D721Med (cell line): ENCODE data around the gene TCF3.

ENCODE experiments used
- DNase-seq: peaks from one replicate; pipeline ENCODE4 v3.0.0; 2011; ENCODE audit warnings: low spot score; ENCODE audit not compliant: insufficient read length
- FAIRE-seq: peaks from 2 replicates; lab custom pipeline; 2011; peaks lifted over from hg19 to GRCh38; lab: Jason Lieb, UNC
- TF ChIP-seq, protein P1 (sequence below): IDR thresholded peaks from 2 replicates; pipeline ENCODE4 v1.5.1; 2012; ENCODE audit warnings: mild to moderate bottlenecking, control low read depth; ENCODE audit not compliant: insufficient read depth; ENCODE audit errors: missing control alignments

The TCF3 gene

DNA sequence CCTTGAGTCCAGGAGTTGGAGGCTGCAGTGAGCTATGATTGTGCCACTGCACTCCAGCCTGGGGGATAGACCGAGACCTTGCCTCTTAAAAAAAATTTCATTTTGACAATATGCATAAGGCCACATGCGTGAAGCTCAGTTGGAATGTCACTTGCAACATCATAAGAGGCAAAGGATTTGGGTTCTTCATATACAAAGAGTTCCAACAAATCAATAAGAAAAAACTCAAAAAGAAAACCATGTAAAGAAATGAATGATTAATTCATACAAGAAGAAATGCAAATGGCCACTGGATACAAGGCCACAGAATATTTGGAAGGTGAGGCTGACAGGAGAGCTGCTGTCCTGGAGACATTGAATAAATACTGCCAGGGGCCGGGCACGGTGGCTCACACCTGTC is 9.6 kb upstream of the TCF3 start:
- FAIRE-seq (no peak), DNase-seq (no peak)
- TF ChIP-seq, protein P1, sequence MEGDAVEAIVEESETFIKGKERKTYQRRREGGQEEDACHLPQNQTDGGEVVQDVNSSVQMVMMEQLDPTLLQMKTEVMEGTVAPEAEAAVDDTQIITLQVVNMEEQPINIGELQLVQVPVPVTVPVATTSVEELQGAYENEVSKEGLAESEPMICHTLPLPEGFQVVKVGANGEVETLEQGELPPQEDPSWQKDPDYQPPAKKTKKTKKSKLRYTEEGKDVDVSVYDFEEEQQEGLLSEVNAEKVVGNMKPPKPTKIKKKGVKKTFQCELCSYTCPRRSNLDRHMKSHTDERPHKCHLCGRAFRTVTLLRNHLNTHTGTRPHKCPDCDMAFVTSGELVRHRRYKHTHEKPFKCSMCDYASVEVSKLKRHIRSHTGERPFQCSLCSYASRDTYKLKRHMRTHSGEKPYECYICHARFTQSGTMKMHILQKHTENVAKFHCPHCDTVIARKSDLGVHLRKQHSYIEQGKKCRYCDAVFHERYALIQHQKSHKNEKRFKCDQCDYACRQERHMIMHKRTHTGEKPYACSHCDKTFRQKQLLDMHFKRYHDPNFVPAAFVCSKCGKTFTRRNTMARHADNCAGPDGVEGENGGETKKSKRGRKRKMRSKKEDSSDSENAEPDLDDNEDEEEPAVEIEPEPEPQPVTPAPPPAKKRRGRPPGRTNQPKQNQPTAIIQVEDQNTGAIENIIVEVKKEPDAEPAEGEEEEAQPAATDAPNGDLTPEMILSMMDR: no peak

DNA sequence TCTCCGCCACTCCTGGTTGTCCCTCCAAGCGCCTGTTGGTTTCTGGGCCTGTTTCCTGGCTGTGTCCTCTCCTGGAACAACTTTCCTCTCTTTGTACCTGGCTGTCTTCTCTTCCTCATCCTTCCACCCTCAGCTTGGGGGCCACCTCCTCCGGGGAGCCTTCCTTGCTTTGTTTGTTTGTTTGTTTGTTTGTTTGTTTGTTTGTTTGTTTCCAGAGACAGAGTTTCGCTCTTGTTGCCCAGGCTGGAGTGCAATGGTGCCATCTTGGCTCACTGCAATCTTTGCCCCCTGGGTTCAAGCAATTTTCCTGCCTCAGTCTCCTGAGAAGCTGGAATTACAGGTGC is 6.6 kb upstream of the TCF3 start:
- TF ChIP-seq, protein P1: no peak
- DNase-seq (no peak), FAIRE-seq (no peak)

DNA sequence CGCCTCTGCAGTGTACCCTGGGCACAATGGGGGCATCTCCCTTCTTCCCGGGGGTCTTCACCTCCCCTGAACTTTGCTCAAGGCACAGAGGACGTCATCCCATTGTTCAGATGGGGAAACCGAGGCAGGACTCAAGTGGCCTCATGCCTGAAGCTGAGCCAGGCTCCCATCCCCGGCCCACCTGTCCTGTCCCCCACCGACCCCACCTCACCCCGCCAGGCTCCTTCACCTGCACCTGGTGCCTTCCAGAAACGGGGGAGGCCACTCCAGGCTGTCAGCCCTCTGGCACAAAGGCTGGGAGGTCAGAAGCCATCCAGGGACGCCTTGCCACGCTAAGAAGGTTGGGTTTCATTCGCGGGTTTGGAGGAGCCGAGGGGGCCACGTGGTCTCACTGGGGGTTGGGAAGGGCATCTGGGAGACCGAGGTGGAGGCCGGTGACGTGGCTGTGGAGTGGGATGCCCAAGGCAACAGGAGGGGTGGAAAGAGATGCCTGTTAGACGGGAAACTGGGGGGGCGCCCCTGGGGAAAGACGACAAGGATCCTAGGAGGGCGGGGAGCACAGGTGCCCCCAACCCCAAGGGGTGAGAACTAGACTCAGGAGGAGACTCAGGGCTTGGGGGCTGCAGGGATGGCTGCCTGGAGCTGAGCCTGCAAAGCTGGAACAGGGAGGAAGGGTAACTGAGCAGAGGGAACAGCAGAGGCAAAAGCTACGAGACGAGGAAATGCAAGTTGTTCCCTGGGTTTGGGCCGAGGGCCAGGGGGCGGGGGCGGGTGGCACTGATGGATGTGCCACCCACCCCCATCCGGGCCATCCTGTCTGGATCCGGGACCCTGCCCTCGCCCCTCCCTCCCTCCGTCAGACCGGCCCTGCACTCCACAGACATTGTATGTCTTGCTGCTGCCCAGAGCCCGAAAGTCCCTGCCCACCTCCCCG is 6.0 kb upstream of the TCF3 start:
- TF ChIP-seq, protein P1: no peak
- no peak for FAIRE-seq
- no peak for DNase-seq

DNA sequence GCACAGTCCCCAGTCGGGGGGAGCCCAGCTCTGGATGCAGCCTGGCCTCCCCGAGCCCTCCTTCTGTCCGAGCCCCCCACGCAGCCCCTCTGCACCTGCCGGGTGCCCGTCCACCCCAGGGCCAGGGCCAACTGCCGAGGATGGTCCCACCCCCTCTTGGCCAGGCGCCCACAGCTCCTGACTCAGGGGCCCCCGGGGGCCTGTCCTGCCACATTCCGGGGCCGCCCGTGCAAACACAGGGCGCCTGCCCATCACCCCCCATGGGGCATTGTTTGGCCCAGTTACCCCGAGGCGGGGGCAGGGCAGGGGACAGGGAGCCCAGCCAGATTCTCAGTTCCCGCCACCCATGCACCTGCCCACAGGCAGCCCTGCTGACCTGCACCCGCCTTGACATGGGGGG is 5.3 kb upstream of the TCF3 start:
- TF ChIP-seq, protein P1: no peak
- no peak for FAIRE-seq
- DNase-seq: no peak

DNA sequence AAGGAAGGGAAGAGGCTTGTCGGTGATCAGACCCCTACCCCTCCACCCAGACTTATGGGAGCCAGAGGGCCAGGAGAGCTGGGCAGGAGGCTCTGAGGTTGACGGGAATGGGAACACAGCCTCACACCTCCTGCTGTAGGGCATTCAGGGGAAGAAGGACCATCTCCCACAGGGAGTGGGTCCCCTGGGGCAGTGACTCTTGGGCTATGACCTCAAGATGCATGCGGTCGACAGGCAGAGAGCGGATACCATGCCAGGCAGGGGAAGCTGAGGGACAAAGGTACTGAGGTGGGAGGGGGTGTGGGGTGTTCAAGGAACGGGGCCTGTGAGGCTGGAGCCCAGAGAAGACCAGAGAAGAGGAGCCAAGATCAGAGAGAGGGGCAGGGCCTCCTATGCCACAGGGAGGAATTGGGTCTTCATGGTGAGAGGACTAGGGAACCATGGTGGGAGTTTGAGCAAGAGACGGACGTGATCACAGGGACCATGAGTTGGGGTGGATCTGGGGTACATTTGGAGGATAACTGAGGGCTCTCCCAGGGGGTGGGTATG is 4.6 kb upstream of the TCF3 start:
- FAIRE-seq (no peak), DNase-seq (no peak)
- TF ChIP-seq, protein P1: no peak

DNA sequence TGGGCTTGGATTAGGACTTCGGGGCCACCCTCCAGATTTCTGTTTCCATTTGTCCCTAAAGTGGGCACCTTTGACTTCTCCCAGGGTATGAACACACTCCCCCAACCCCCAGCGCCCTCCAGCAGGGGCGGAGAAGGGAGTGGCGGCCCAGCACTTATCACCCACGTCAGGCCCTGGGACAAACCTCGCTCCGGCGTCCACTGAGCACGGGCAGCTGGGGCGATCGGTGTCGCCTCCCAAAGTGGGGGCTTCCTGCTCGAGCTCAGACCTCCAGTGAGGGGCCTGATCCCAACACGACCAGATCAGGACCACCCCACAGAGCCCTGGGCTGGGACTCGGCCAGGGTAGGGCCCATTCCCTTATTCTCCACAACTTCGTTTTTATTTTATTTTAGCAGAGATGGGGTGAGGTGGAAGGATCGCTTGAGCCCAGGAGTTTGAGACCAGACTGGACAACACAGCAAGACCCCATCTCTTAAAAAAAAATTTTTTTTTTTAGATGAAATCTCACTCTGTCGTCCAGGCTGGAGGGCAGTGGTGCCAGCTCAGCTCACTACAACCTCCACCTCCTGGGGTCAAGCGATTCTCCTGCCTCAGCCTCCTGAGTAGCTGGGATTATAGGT is 3.7 kb upstream of the TCF3 start:
- no peak for FAIRE-seq
- no peak for DNase-seq
- TF ChIP-seq, protein P1: no peak
